Left lung (tissue), 10 donors: ENCODE measurements around the gene TINAGL1. TPM values are rescaled to one million over a fixed set of nuclear protein-coding genes. Genes with fewer than 3 reads are reported as not detected.

Experiments
- ATAC-seq: fragments of 200-7000 bp; cut with Tn5 transposase; one replicate; pipeline ENCODE4 v1.9.1; 2020; ENCODE audit warnings: moderate library complexity
- DNase-seq, 4 donors: peaks; one replicate each; pipeline ENCODE4 v3.0.0-alpha.2; 2013 to 2020
- H3K27ac ChIP-seq, 2 donors: fragments of 200-600 bp; sonication (generic) in 1 of 2; one replicate each; pipeline versions ENCODE4 v1.5.0 to v1.8.0; 2020 to 2021
- H3K27me3 ChIP-seq, 2 donors: fragments of 200-600 bp; sonication (generic) in 1 of 2; one replicate each; pipeline versions ENCODE4 v1.5.0 to v1.8.0; 2020 to 2021
- H3K36me3 ChIP-seq, 2 donors: fragments of 200-600 bp; sonication (generic) in 1 of 2; one replicate each; pipeline versions ENCODE4 v1.5.0 to v1.8.0; 2020 to 2021
- H3K4me1 ChIP-seq, 2 donors: fragments of 200-600 bp; one replicate each; pipeline ENCODE4 v1.8.0; 2021
- H3K4me3 ChIP-seq, 2 donors: fragments of 200-600 bp; sonication (generic) in 1 of 2; one replicate each; pipeline versions ENCODE4 v1.5.0 to v1.8.0; 2020 to 2021; ENCODE audit warnings: mild to moderate bottlenecking in 1 of 2
- H3K9me3 ChIP-seq, 2 donors: fragments of 200-600 bp; sonication (generic) in 1 of 2; one replicate each; pipeline versions ENCODE4 v1.5.0 to v1.8.0; 2020 to 2021
- intact Hi-C, 2 donors: fragments of 100-400 bp; cut with DNase I; formaldehyde crosslinking; loops; one replicate each; pipeline versions ENCODE4 v1.11.2 to v1.14.2; 2022
- polyA plus RNA-seq, 6 donors: library from polyadenylated mRNA; unstranded; fragments of 120-200 nt; gene quantifications; one replicate each; pipeline ENCODE4 v1.2.1, GENCODE V29; 2013; ENCODE audit not compliant: insufficient read length in 6 of 6
- total RNA-seq, 2 donors: library from RNA; stranded (reverse); fragmentation: NEBNext Ultra II Directional; extraction: Animal tissue kit (Norgen Biotek cat#: 25700); gene quantifications; one replicate each; pipeline ENCODE4 v1.2.1, GENCODE V29; 2021
- TF ChIP-seq, protein P1 (sequence below), 2 donors: fragments of 200-600 bp; sonication (generic) in 1 of 2; IDR thresholded peaks; one replicate each; pipeline versions ENCODE4 v1.5.0 to v1.8.0; 2021; ENCODE audit warnings: antibody characterized with exemption in 2 of 2
- donor health status: DM: no; HTN: yes; CAD: no.
- donor health status: DM: no; HTN: no; CAD: no.

Gene TINAGL1
- total and polyA plus RNA-seq, 8 donors = 34.0 to 106 (median 48.9) TPM

DNA sequence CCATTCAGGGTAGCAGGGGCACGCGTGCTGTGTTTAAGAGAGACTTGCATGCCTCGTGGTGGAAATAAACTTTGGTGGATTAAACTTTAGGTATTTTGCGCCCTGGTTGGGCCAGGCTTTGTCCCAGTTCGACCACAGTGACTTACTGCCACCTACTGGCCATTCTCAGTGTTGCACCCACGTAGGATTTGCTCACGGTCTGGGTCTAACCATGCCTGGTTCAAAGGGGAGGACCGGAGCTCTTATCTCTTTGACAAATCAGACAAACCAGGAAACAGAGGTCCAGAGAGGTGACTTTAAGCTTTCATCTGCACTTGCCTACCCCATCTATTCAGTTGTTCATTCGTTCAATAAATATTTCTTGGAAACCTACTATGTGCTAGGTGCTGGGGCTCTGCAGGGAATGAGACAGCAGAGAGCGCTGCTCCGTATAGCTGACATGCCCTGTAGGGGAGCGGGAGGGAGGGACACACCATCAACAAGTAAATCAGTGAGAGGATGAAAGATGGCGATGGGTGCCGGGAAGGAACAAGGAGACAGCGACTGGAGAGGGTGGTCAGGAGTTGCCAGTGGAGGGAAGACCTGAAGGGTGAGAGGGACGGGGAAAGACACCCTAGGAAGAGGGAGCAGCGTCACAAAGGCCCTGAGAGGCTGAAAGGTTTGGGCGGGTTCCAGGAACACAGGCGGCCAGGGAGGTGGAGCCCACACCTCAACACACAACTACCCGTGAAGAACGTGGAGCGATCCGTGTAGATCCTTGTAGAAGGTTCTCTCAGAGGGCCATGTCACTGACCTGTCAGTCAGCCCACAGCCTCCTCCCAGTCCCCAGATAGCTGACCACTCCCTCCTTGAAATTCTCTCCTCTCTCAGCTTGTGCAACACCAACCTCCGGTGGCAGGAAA, 27.2 kb upstream of the TINAGL1 start:
- Histone ChIP-seq H3K9me3 (no peaks in the 10 kb centered on the region), H3K4me1 (peaks cover 10 to 16% of the 10 kb centered on the region in 2 donors), H3K36me3 (no peaks in the 10 kb centered on the region), H3K27ac (peak overlapping the region in 1 of 2 donors; percentile 57), H3K4me3 (peak overlapping the region in 1 of 2 donors; percentile 7), H3K27me3 (peaks cover 0 to 15% of the 10 kb centered on the region in 2 donors)
- TF ChIP-seq, protein P1, sequence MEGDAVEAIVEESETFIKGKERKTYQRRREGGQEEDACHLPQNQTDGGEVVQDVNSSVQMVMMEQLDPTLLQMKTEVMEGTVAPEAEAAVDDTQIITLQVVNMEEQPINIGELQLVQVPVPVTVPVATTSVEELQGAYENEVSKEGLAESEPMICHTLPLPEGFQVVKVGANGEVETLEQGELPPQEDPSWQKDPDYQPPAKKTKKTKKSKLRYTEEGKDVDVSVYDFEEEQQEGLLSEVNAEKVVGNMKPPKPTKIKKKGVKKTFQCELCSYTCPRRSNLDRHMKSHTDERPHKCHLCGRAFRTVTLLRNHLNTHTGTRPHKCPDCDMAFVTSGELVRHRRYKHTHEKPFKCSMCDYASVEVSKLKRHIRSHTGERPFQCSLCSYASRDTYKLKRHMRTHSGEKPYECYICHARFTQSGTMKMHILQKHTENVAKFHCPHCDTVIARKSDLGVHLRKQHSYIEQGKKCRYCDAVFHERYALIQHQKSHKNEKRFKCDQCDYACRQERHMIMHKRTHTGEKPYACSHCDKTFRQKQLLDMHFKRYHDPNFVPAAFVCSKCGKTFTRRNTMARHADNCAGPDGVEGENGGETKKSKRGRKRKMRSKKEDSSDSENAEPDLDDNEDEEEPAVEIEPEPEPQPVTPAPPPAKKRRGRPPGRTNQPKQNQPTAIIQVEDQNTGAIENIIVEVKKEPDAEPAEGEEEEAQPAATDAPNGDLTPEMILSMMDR (IDR thresholded peaks at IDR 0.05) = peak; percentile 93 to 97
- ATAC-seq (peak; percentile 99), DNase-seq (peak; percentile 61 to 90 (median 84))
- intact Hi-C loops = no loop called here

DNA sequence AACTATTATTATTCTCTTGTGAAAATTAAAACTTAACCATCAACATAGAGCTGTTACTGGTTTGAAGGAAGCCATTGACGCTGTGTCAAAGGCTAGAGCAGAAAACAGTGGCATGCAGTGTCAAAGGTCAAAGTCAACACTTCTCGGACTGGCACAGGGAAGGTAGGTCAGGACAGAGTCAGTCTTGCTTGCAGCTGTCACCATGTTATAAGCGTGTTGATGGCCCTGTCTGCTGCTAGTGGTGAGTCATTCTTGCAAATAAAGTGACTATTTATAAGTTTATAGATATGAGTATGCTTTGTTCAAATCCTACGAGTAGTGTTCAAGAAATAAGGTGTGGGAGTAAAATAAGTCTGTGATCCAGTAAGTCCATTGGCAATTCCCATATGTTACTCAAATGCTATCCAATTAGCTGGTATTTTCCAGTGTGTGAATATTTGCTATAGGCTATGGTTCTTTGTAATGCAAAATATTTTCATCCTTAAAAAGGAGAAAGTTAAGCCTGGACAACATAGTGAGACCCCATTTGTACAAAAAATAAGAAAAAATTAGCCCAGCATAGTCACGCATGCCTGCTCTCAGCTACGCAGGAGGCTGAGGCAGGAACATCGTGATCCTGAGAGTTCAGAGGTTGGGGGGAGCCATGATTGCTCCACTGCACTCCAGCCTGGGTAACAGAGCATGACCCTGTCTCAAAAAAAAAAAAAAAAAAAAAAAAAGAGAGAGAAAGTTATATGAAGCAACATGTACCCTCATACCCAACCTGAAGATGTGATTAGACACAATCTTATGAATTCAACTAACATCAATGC, 26.3 kb upstream of the TINAGL1 start:
- H3K27me3 ChIP-seq = peaks cover 0 to 19% of the 10 kb centered on the region in 2 donors
- no peak for DNase-seq
- intact Hi-C loops = no loop called here
- ATAC-seq = peak; percentile 41
- peak overlapping the region in 1 of 2 donors; percentile 16 for H3K27ac ChIP-seq
- H3K36me3 ChIP-seq = no peaks in the 10 kb centered on the region
- H3K9me3 ChIP-seq = no peaks in the 10 kb centered on the region
- TF ChIP-seq, protein P1 (IDR thresholded peaks at IDR 0.05) = no peak
- no peak overlapping the region for H3K4me3 ChIP-seq
- H3K4me1 ChIP-seq = peaks cover 10 to 16% of the 10 kb centered on the region in 2 donors

DNA sequence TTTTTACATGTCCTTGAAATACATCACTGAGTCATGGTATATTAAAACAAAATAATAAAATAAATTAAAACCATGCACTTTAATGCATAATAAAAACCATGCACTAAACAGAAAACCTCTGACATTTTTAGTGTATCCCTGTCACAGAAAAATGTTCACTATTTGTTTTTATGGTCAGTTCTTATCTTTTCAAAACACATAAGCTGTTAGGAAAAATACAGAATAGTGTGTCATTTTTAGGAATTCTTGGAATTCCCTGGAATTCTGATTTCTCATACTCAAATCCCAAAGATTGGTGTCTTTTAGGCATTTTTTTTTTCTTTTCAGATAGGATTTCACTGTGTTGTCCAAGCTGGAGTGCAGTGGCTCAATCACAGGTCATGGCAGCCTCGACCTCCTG, 25.1 kb upstream of the TINAGL1 start:
- TF ChIP-seq, protein P1 (IDR thresholded peaks at IDR 0.05) = no peak
- no peak for ATAC-seq
- intact Hi-C loops = no loop called here
- no peaks in the 10 kb centered on the region for H3K36me3 ChIP-seq
- H3K4me3 ChIP-seq = no peak overlapping the region
- no peaks in the 10 kb centered on the region for H3K9me3 ChIP-seq
- H3K27me3 ChIP-seq = peaks cover 0 to 19% of the 10 kb centered on the region in 2 donors
- DNase-seq = no peak
- H3K4me1 ChIP-seq = peaks cover 10 to 16% of the 10 kb centered on the region in 2 donors
- H3K27ac ChIP-seq = no peak overlapping the region

DNA sequence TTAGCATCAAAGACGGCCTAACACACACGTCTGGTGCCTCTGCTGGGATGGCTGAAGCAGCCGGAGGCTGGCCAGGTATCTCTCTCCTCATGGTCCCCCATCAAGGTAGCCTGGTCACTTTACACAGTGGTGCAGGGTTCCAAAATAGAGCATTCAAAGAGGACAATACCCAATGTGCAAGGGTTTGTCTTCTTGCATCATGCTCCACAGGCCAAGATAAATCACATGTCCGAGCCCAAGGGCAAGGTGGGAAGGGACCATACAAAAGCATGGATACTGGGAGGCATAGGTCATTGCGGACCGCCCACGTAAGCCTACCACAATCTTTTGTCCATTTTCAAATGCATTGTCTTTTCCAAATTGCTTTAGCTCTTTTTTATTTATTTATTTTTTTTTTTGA, 23.8 kb upstream of the TINAGL1 start:
- TF ChIP-seq, protein P1 (IDR thresholded peaks at IDR 0.05) = no peak
- no peak for ATAC-seq
- intact Hi-C loops = no loop called here

More for the DNA sequence above, 23.8 kb upstream of the TINAGL1 start:
- Histone ChIP-seq H3K27me3 (peaks cover 0 to 13% of the 10 kb centered on the region in 2 donors), H3K4me3 (no peak overlapping the region), H3K36me3 (no peaks in the 10 kb centered on the region), H3K4me1 (peaks cover 10 to 16% of the 10 kb centered on the region in 2 donors), H3K27ac (no peak overlapping the region), H3K9me3 (no peaks in the 10 kb centered on the region)
- no peak for DNase-seq
